Suprapubic skin (tissue), 4 donors: ENCODE data around the gene POLR3E. TPM values are rescaled to one million over a fixed set of nuclear protein-coding genes. Genes with fewer than 3 reads are reported as not detected.

Experiments
- DNase-seq, 2 donors: peaks; one replicate each; pipeline ENCODE4 v3.0.0-alpha.2; 2019; ENCODE audit warnings: low spot score in 2 of 2
- H3K27ac ChIP-seq: fragments of 200-600 bp; sonication (generic); one replicate; pipeline ENCODE4 v1.5.1; 2019
- H3K27me3 ChIP-seq: fragments of 200-600 bp; sonication (generic); one replicate; pipeline ENCODE4 v1.5.1; 2019
- H3K36me3 ChIP-seq: fragments of 200-600 bp; sonication (generic); one replicate; pipeline ENCODE4 v1.5.1; 2019
- H3K4me1 ChIP-seq: fragments of 200-600 bp; sonication (generic); one replicate; pipeline ENCODE4 v1.5.1; 2019
- H3K4me3 ChIP-seq: fragments of 200-600 bp; sonication (generic); one replicate; pipeline ENCODE4 v1.5.1; 2019; ENCODE audit warnings: mild to moderate bottlenecking
- H3K9me3 ChIP-seq: fragments of 200-600 bp; sonication (generic); one replicate; pipeline ENCODE4 v1.5.1; 2019
- EP300 ChIP-seq: sonication (generic); formaldehyde crosslinking; IDR thresholded peaks from one replicate; pipeline ENCODE4 v1.6.1; 2017; ENCODE audit warnings: antibody characterized with exemption
- POLR2A ChIP-seq, 2 donors: fragments of 450-650 bp; IDR thresholded peaks; one replicate each; pipeline ENCODE4 v1.6.1; 2017; ENCODE audit warnings: antibody characterized with exemption in 2 of 2, mild to moderate bottlenecking in 2 of 2, moderate library complexity in 2 of 2
- POLR2AphosphoS5 ChIP-seq, 3 donors: sonication (generic); formaldehyde crosslinking; IDR thresholded peaks; one replicate each; pipeline ENCODE4 v1.6.1; 2017; ENCODE audit warnings: antibody characterized with exemption in 3 of 3
- WGBS: methylation state at CpG from one replicate; pipeline ENCODE4 v1.1.5; 2018; 5-methylcytosine and 5-hydroxymethylcytosine counted together
- total RNA-seq, 4 donors: library from RNA; depleted of rRNA; stranded (reverse); fragments of >200 nt; gene quantifications; one replicate each; pipeline ENCODE4 v1.1.0, GENCODE V29; 2016
- TF ChIP-seq, protein P1 (sequence below), 2 donors: fragments of 200-600 bp in 1 of 2; fragments of 450-650 bp in 1 of 2; sonication (generic) in 1 of 2; IDR thresholded peaks; one replicate each; pipeline ENCODE4 v1.5.1; 2016 to 2019; ENCODE audit warnings: antibody characterized with exemption in 2 of 2, mild to moderate bottlenecking in 1 of 2, moderate library complexity in 1 of 2

POLR3E gene
- total RNA-seq, 4 donors from 2014 or later = 63.3 to 116 (median 89.0) TPM

DNA sequence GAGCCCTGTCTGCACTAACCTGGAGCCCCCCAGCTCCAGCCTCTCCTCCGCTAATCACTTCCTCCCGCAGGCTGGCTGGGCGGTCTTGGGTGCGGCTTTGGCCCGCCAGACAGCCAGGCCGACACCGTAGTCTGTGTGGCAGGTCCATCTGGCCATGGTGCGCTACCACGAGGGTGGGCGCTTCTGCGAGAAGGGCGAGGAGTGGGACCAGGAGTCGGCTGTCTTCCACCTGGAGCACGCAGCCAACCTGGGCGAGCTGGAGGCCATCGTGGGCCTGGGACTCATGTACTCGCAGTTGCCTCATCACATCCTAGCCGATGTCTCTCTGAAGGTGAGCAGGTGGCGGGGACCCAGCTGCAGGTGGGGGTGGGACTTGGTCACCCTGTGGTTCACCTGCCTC is 30.7 kb upstream of the POLR3E start:
- Histone ChIP-seq H3K27me3 (no peaks in the 10 kb centered on the region), H3K4me3 (no peak overlapping the region), H3K4me1 (no peaks in the 10 kb centered on the region), H3K27ac (no peak overlapping the region), H3K36me3 (peaks cover 97% of the 10 kb centered on the region), H3K9me3 (no peaks in the 10 kb centered on the region)
- 89% methylated on average over 17 of the region's 19 CpGs for WGBS
- DNase-seq = no peak
- TF ChIP-seq EP300 (no peak), POLR2A (IDR thresholded peaks at IDR 0.05) (no peak)
- TF ChIP-seq, protein P1, sequence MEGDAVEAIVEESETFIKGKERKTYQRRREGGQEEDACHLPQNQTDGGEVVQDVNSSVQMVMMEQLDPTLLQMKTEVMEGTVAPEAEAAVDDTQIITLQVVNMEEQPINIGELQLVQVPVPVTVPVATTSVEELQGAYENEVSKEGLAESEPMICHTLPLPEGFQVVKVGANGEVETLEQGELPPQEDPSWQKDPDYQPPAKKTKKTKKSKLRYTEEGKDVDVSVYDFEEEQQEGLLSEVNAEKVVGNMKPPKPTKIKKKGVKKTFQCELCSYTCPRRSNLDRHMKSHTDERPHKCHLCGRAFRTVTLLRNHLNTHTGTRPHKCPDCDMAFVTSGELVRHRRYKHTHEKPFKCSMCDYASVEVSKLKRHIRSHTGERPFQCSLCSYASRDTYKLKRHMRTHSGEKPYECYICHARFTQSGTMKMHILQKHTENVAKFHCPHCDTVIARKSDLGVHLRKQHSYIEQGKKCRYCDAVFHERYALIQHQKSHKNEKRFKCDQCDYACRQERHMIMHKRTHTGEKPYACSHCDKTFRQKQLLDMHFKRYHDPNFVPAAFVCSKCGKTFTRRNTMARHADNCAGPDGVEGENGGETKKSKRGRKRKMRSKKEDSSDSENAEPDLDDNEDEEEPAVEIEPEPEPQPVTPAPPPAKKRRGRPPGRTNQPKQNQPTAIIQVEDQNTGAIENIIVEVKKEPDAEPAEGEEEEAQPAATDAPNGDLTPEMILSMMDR (IDR thresholded peaks at IDR 0.05) = no peak

DNA sequence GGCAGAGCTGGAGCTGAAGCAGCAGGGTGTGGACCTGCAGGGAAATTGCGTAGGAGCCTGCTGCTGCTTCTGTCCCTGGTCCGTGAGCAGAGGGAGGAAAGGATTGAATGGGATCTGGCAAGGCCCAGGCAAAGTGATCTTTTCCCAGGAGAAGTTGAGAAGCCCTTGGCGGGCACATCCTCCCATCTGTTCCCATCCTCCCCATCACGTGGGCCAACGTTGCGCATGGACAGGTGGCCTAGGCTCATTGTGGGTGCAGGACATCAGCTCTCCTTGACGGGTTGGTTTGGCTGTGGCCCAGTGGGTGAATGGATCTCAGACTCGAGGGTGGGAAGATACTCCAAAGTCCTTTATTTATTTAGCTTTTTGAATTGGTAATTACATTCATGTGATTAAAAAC is 29.4 kb upstream of the POLR3E start:
- WGBS = 79% methylated on average over 8 of the region's 8 CpGs
- peaks cover 99% of the 10 kb centered on the region for H3K36me3 ChIP-seq

DNA sequence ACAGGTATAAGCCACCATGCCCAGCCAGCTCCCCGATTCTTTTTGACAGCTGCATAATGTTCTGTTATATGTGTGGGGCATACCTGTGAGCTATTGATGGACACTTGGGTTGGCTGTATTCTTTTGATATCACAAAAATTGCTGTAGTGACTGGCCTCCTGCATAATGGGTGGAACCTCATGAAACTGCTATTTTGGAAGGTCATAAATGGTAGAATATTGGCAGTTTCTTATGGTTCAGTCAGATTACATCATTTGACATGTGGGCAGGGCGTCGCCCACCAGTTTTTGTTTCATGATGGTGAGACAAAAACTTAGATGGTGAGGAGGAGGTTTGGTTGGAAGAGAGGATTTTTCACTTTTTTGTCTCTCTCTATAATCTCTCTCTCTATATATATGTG is 26.7 kb upstream of the POLR3E start:
- no peak for DNase-seq
- no peaks in the 10 kb centered on the region for H3K9me3 ChIP-seq
- TF ChIP-seq, protein P1 (IDR thresholded peaks at IDR 0.05) = no peak
- TF ChIP-seq EP300 = no peak
- no peak for TF ChIP-seq POLR2AphosphoS5 (IDR thresholded peaks at IDR 0.05)
- WGBS = 79% methylated on average over 3 of the region's 3 CpGs
- no peaks in the 10 kb centered on the region for H3K4me1 ChIP-seq
- no peak overlapping the region for H3K4me3 ChIP-seq
- no peak overlapping the region for H3K27ac ChIP-seq
- no peaks in the 10 kb centered on the region for H3K27me3 ChIP-seq
- peaks cover 100% of the 10 kb centered on the region for H3K36me3 ChIP-seq

More for the DNA sequence above, 29.4 kb upstream of the POLR3E start:
- Histone ChIP-seq H3K27me3 (no peaks in the 10 kb centered on the region), H3K9me3 (no peaks in the 10 kb centered on the region), H3K27ac (no peak overlapping the region), H3K4me1 (no peaks in the 10 kb centered on the region), H3K4me3 (no peak overlapping the region)
- TF ChIP-seq, protein P1 (IDR thresholded peaks at IDR 0.05) = no peak
- no peak for TF ChIP-seq POLR2A (IDR thresholded peaks at IDR 0.05)
- no peak for TF ChIP-seq POLR2AphosphoS5 (IDR thresholded peaks at IDR 0.05)
- TF ChIP-seq EP300 = no peak
- no peak for DNase-seq

DNA sequence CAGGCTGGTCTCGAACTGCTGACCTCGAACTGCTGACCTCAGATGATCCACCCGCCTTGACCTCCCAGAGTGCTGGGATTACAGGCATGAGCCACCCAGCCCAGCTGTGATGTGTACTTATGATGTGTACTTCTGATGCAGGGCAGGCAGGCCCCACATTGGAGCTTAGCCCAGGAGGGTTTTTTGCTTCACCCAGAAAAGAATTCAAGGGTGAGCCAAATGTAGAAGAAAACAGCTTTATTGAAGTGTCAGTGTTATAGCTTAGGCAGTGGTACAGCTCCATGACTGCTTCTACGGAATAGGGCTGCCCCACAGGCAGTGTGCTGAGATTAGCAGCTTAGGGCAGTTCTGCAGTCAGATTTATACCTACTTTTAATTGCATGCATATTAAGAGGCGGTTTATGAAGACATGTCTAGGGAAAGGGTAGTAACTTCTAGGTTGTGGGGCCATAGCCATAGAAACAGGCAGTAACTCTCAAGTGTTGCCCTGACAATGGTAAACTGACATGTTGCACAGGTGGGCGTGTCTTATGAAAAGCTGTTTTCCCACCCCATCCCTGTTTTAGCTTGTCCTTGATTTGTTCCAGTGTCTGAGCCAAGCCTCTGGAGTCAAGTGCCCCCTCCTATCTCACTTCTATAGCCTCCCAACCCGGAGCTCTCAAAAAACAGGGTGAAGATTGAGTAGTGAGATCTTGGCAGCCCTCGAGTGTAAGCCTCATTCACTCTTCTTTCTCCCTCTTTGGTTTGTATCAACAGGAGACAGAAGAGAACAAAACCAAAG is 24.1 kb upstream of the POLR3E start:
- 69% methylated on average over 8 of the region's 8 CpGs for WGBS
- H3K27me3 ChIP-seq = no peaks in the 10 kb centered on the region
- no peaks in the 10 kb centered on the region for H3K4me1 ChIP-seq
- no peak for DNase-seq
- no peaks in the 10 kb centered on the region for H3K9me3 ChIP-seq
- H3K36me3 ChIP-seq = peaks cover 98% of the 10 kb centered on the region
- no peak for TF ChIP-seq EP300
- no peak for TF ChIP-seq POLR2AphosphoS5 (IDR thresholded peaks at IDR 0.05)
- TF ChIP-seq, protein P1 (IDR thresholded peaks at IDR 0.05) = no peak
- TF ChIP-seq POLR2A (IDR thresholded peaks at IDR 0.05) = no peak
- H3K27ac ChIP-seq = no peak overlapping the region
- H3K4me3 ChIP-seq = no peak overlapping the region

DNA sequence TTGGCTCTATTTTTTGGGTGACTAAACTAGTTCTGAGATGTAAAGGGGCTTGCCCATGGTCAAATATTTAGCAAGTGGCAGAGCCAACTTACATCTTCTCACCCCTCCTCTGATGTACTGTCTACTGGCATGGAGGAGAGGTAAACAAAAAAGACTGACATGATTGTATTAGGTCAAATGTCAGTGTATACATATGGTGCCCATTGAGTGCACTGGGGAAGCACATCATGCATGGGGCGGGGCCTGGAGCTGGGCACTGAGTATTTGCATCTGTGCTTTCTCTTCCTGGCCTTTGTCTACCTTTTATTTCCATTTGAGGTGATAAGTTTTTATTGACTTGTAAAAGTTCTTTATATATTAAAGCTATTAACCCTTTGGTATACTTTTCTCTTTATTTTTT is 22.3 kb upstream of the POLR3E start:
- TF ChIP-seq POLR2A (IDR thresholded peaks at IDR 0.05) (no peak), EP300 (no peak), POLR2AphosphoS5 (IDR thresholded peaks at IDR 0.05) (no peak)
- TF ChIP-seq, protein P1 (IDR thresholded peaks at IDR 0.05) = no peak
- no peaks in the 10 kb centered on the region for H3K9me3 ChIP-seq
- 100% methylated on average over 1 of the region's 1 CpG for WGBS
- no peak for DNase-seq
- no peaks in the 10 kb centered on the region for H3K4me1 ChIP-seq
- H3K27ac ChIP-seq = no peak overlapping the region
- H3K27me3 ChIP-seq = no peaks in the 10 kb centered on the region
- H3K36me3 ChIP-seq = peaks cover 95% of the 10 kb centered on the region
- no peak overlapping the region for H3K4me3 ChIP-seq
